Neural cell (in vitro differentiated cells): ENCODE results near the gene SOCS7. TPM values are rescaled to one million over a fixed set of nuclear protein-coding genes. Genes with fewer than 3 reads are reported as not detected.

ENCODE experiments used
- H2AFZ ChIP-seq: fragments of 200-600, 300-800 bp; sonication (generic), shearing (Covaris generic); 2 replicates; pipeline ENCODE4 v1.6.0; 2014; ENCODE audit warnings: low read depth, mild to moderate bottlenecking, antibody characterized with exemption, low read length, moderate library complexity
- H3F3A ChIP-seq: fragments of 200-600 bp; shearing (Covaris generic); 2 replicates; pipeline ENCODE4 v1.6.1; 2016; ENCODE audit warnings: mild to moderate bottlenecking, moderate library complexity, mixed read lengths, antibody characterized with exemption, low read length; ENCODE audit not compliant: insufficient read depth, poor library complexity, severe bottlenecking
- H3K27ac ChIP-seq: fragments of 200-600, 300-800 bp; sonication (generic), shearing (Covaris generic); 2 replicates; pipeline ENCODE4 v1.5.1; 2014; ENCODE audit warnings: mild to moderate bottlenecking, low read length, moderate library complexity
- H3K27me3 ChIP-seq: fragments of 300-800, 200-600 bp; sonication (generic), shearing (Covaris generic); 2 replicates; pipeline ENCODE4 v1.6.0; 2014; ENCODE audit warnings: mild to moderate bottlenecking, low read depth, low read length, moderate library complexity; ENCODE audit not compliant: insufficient read depth
- H3K36me3 ChIP-seq: fragments of 300-800, 200-600 bp; sonication (generic), shearing (Covaris generic); 2 replicates; pipeline ENCODE4 v1.5.1; 2014; ENCODE audit warnings: mild to moderate bottlenecking, antibody characterized with exemption, low read length, moderate library complexity; ENCODE audit not compliant: insufficient read depth
- H3K4me2 ChIP-seq: fragments of 300-800, 200-600 bp; sonication (generic), shearing (Covaris generic); 2 replicates; pipeline ENCODE4 v1.6.0; 2014; ENCODE audit warnings: mild to moderate bottlenecking, low read length
- H3K4me3 ChIP-seq: fragments of 300-800, 200-600 bp; sonication (generic), shearing (Covaris generic); 2 replicates; pipeline ENCODE4 v1.5.1; 2014; ENCODE audit warnings: mild to moderate bottlenecking, low read length, moderate library complexity
- H3K79me2 ChIP-seq: fragments of 200-600 bp; shearing (Covaris generic); replicated peaks from 2 replicates; pipeline ENCODE4 v1.6.0; 2014; ENCODE audit warnings: mild to moderate bottlenecking, low read length, moderate library complexity; ENCODE audit not compliant: insufficient read depth
- H3K9ac ChIP-seq: fragments of 300-800, 200-600 bp; sonication (generic), shearing (Covaris generic); 2 replicates; pipeline ENCODE4 v1.6.1; 2016; ENCODE audit warnings: mild to moderate bottlenecking, low read length, mixed read lengths
- H3K9me2 ChIP-seq: fragments of 200-600 bp; shearing (Covaris generic); 2 replicates; pipeline ENCODE4 v1.6.1; 2016; ENCODE audit warnings: mild to moderate bottlenecking, low read length, mixed read lengths; ENCODE audit not compliant: insufficient read depth
- H3K9me3 ChIP-seq: fragments of 200-600, 300-800 bp; sonication (generic), shearing (Covaris generic); 2 replicates; pipeline ENCODE4 v1.6.1; 2016; ENCODE audit warnings: mild to moderate bottlenecking, mixed run types, low read length, moderate library complexity, mixed read lengths
- H4K20me1 ChIP-seq: fragments of 200-600 bp; shearing (Covaris generic); 2 replicates; pipeline ENCODE4 v1.6.1; 2016; ENCODE audit warnings: mild to moderate bottlenecking, mixed run types; ENCODE audit not compliant: insufficient read depth
- EP300 ChIP-seq: fragments of 450-650 bp; conservative IDR thresholded peaks from 2 replicates; pipeline ENCODE4 v1.6.1; 2014; ENCODE audit warnings: antibody characterized with exemption, mild to moderate bottlenecking, moderate library complexity; ENCODE audit not compliant: poor library complexity, severe bottlenecking
- EZH2 ChIP-seq: fragments of 200-600, 300-800 bp; shearing (Covaris generic), sonication (generic); IDR thresholded peaks from 2 replicates; pipeline ENCODE4 v1.6.1; 2014; ENCODE audit warnings: antibody characterized with exemption, low read length, borderline replicate concordance, mild to moderate bottlenecking; ENCODE audit not compliant: insufficient read depth, poor library complexity, severe bottlenecking
- MXI1 ChIP-seq: fragments of 450-650 bp; conservative IDR thresholded peaks from 2 replicates; pipeline ENCODE4 v1.6.1; 2014; ENCODE audit warnings: antibody characterized with exemption, mild to moderate bottlenecking; ENCODE audit not compliant: poor library complexity, severe bottlenecking
- POLR2AphosphoS5 ChIP-seq: IDR thresholded peaks from 2 replicates; pipeline ENCODE4 v1.6.1; 2012
- RAD21 ChIP-seq: fragments of 450-650 bp; conservative IDR thresholded peaks from 2 replicates; pipeline ENCODE4 v1.6.1; 2014; ENCODE audit warnings: antibody characterized with exemption, mild to moderate bottlenecking, moderate library complexity
- SMC3 ChIP-seq: fragments of 450-650 bp; conservative IDR thresholded peaks from 2 replicates; pipeline ENCODE4 v1.6.1; 2014; ENCODE audit warnings: antibody characterized with exemption, mild to moderate bottlenecking, moderate library complexity; ENCODE audit not compliant: poor library complexity
- TAF1 ChIP-seq: IDR thresholded peaks from 2 replicates; pipeline ENCODE4 v1.6.1; 2012; ENCODE audit warnings: low read depth
- polyA plus RNA-seq: library from polyadenylated mRNA; depleted of rRNA; stranded (reverse); fragments of >200 nt; gene quantifications from 2 replicates; pipeline ENCODE4 v1.2.3, GENCODE V29; 2014
- TF ChIP-seq, protein P1 (sequence below): IDR thresholded peaks from 2 replicates; pipeline ENCODE4 v1.6.1; 2012; ENCODE audit warnings: borderline replicate concordance
- TF ChIP-seq, protein P2 (sequence below): fragments of 450-650 bp; IDR thresholded peaks from 2 replicates; pipeline ENCODE4 v1.5.1; 2014; ENCODE audit warnings: antibody characterized with exemption, mild to moderate bottlenecking, moderate library complexity; ENCODE audit not compliant: poor library complexity, severe bottlenecking

The SOCS7 gene
- polyA plus RNA-seq, 1 donor from 2014 or later = 23.7 TPM

DNA sequence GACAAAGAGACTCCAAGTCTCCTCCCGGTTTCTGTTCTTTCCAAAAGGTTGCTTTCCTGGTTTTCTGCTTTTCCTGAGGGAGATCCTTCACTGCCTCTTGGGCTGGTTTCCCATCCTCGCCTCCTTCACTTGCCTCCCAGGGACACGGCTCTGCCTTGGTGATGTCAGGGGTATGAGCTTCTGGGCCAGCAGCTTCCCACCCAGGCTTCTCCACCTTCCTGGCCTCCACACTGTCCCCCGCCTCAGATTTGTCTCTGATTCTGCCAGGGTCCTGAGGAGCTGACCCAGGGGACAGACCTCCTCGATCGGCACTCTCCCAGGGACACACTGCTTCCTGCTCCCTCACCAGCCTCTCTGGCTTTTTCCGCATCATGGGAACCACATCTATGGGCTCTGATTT lies 22.4 kb upstream of the SOCS7 start:
- Histone ChIP-seq H3K27me3 (no peaks in the 10 kb centered on the region), H3K36me3 (no peaks in the 10 kb centered on the region), H3K4me2 (no peak overlapping the region), H3K9me3 (no peaks in the 10 kb centered on the region), H3K4me3 (no peak overlapping the region), H3K9ac (no peak overlapping the region), H2AFZ (no peak overlapping the region), H3F3A (no peaks in the 10 kb centered on the region), H4K20me1 (no peaks in the 10 kb centered on the region), H3K27ac (no peak overlapping the region), H3K9me2 (no peaks in the 10 kb centered on the region), H3K79me2 (no peaks in the 10 kb centered on the region)
- TF ChIP-seq, protein P1, sequence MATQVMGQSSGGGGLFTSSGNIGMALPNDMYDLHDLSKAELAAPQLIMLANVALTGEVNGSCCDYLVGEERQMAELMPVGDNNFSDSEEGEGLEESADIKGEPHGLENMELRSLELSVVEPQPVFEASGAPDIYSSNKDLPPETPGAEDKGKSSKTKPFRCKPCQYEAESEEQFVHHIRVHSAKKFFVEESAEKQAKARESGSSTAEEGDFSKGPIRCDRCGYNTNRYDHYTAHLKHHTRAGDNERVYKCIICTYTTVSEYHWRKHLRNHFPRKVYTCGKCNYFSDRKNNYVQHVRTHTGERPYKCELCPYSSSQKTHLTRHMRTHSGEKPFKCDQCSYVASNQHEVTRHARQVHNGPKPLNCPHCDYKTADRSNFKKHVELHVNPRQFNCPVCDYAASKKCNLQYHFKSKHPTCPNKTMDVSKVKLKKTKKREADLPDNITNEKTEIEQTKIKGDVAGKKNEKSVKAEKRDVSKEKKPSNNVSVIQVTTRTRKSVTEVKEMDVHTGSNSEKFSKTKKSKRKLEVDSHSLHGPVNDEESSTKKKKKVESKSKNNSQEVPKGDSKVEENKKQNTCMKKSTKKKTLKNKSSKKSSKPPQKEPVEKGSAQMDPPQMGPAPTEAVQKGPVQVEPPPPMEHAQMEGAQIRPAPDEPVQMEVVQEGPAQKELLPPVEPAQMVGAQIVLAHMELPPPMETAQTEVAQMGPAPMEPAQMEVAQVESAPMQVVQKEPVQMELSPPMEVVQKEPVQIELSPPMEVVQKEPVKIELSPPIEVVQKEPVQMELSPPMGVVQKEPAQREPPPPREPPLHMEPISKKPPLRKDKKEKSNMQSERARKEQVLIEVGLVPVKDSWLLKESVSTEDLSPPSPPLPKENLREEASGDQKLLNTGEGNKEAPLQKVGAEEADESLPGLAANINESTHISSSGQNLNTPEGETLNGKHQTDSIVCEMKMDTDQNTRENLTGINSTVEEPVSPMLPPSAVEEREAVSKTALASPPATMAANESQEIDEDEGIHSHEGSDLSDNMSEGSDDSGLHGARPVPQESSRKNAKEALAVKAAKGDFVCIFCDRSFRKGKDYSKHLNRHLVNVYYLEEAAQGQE = no peak
- TF ChIP-seq RAD21 (no peak), TAF1 (no peak), POLR2AphosphoS5 (no peak), EP300 (no peak), SMC3 (no peak)

DNA sequence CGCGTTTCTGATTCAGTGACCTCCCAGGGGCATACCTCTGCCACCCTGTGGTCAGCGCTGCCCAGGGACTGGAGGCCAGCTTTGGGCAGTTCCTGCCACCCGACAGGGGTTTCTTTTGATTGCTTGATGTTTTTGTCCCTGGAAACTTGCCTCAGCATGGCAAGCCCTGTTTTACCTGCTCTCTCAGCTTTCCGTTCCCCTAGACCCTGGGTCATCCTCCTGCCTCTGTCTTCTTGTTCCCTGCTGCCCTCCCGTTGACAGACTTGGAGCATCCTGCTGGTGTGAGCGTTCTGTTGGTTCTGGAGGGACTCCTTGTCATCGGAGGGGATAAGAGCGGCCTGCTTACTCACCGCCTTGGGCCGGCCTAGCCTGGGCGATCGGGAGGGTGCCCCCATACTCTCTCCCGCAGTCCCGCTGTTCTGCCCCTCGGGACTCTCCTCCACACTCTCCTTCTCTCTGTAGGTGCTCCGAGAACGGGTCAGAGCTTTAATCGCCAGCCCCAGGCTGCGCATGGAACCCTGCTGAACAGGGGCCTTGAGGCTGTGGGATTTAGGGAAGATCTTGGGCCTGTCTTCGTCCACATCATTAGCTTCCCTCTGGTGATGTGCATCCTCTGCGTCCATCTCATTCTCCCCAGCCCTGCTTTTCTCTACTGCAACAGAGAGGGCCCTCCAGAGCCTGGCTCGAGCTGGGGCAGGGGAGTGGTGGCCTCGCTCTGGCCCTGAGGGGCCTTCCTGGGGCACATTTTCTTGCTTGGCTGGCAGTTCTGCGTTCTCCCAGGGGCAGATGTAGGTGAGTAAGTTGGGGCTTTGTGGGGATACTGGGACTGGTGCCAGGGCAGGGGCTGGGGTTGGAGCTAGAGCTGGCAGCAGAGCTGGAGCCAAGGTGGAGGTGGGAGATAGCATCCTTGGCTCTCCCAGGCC lies 21.6 kb upstream of the SOCS7 start:
- Histone ChIP-seq H3K4me3 (no peak overlapping the region), H3K9me3 (no peaks in the 10 kb centered on the region), H3K27me3 (no peaks in the 10 kb centered on the region), H3K9me2 (no peaks in the 10 kb centered on the region), H4K20me1 (no peaks in the 10 kb centered on the region), H2AFZ (no peak overlapping the region), H3F3A (no peaks in the 10 kb centered on the region), H3K27ac (no peak overlapping the region), H3K9ac (no peak overlapping the region), H3K79me2 (no peaks in the 10 kb centered on the region), H3K4me2 (no peak overlapping the region), H3K36me3 (no peaks in the 10 kb centered on the region)
- no peak for TF ChIP-seq MXI1

DNA sequence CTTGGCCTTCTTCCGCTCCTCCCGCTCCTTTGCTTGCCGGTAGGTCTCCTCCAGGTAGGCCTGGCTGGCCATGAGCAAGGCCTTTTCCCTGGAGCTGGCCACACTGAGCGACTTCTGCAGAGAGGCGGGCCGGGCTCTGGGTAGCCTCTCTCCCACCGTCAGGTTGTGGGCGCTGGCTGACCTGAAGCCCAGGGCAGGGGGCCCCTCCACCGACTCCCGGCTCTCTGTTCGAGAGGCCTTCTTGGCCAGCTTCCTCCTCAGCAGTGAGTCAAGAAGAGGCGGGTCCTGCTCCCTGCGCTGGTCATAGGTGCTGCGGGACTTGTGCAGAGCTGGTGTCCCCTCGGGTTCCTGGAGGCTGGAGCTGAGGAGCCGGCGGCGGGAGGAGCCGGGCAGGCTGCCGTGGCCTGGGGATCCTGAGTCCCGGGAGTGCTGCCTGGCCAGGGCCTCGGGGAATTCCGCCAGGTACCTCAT lies 20.7 kb upstream of the SOCS7 start:
- H3K4me3 ChIP-seq = no peak overlapping the region
- H3K9me3 ChIP-seq = no peaks in the 10 kb centered on the region
- no peaks in the 10 kb centered on the region for H4K20me1 ChIP-seq
- H2AFZ ChIP-seq = no peak overlapping the region
- TF ChIP-seq TAF1 = no peak
- TF ChIP-seq, protein P1 = no peak
- TF ChIP-seq, protein P2, sequence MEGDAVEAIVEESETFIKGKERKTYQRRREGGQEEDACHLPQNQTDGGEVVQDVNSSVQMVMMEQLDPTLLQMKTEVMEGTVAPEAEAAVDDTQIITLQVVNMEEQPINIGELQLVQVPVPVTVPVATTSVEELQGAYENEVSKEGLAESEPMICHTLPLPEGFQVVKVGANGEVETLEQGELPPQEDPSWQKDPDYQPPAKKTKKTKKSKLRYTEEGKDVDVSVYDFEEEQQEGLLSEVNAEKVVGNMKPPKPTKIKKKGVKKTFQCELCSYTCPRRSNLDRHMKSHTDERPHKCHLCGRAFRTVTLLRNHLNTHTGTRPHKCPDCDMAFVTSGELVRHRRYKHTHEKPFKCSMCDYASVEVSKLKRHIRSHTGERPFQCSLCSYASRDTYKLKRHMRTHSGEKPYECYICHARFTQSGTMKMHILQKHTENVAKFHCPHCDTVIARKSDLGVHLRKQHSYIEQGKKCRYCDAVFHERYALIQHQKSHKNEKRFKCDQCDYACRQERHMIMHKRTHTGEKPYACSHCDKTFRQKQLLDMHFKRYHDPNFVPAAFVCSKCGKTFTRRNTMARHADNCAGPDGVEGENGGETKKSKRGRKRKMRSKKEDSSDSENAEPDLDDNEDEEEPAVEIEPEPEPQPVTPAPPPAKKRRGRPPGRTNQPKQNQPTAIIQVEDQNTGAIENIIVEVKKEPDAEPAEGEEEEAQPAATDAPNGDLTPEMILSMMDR = no peak
- no peak for TF ChIP-seq EP300
- TF ChIP-seq RAD21 = no peak
- TF ChIP-seq EZH2 = no peak
- no peak for TF ChIP-seq POLR2AphosphoS5
- no peak for TF ChIP-seq MXI1
- TF ChIP-seq SMC3 = no peak
- H3K36me3 ChIP-seq = no peaks in the 10 kb centered on the region
- no peak overlapping the region for H3K9ac ChIP-seq
- no peaks in the 10 kb centered on the region for H3K9me2 ChIP-seq
- H3K27me3 ChIP-seq = no peaks in the 10 kb centered on the region
- no peak overlapping the region for H3K4me2 ChIP-seq
- no peaks in the 10 kb centered on the region for H3F3A ChIP-seq
- H3K27ac ChIP-seq = no peak overlapping the region
- H3K79me2 ChIP-seq = no peaks in the 10 kb centered on the region
